Esophagus squamous epithelium (tissue), 5 donors: ENCODE data around the gene AXL. TPM values are rescaled to one million over a fixed set of nuclear protein-coding genes. Genes with fewer than 3 reads are reported as not detected.
"Not testable (repeated sequence)": the region's sequence is repeated elsewhere in the genome, so short reads cannot be mapped to it uniquely, and the experiment has no call there.

Source experiments
- DNase-seq: peaks from one replicate; lab custom pipeline; 2025; lab: John Stamatoyannopoulos, UW
- H3K27ac ChIP-seq, 4 donors: fragments of 200-600 bp; sonication (generic); one replicate each; pipeline ENCODE4 v1.5.1; 2016 to 2019; ENCODE audit warnings: mild to moderate bottlenecking in 1 of 4
- H3K27me3 ChIP-seq, 4 donors: fragments of 200-600 bp; sonication (generic); 1 replicate in 3 of 4; 2 replicates in 1 of 4; pipeline versions ENCODE4 v1.5.1 to v1.6.0; 2017 to 2021; ENCODE audit warnings: antibody characterized with exemption in 1 of 4
- H3K36me3 ChIP-seq, 3 donors: fragments of 200-600 bp; sonication (generic); one replicate each; pipeline ENCODE4 v1.5.1; 2016 to 2019
- H3K4me1 ChIP-seq, 3 donors: fragments of 200-600 bp; sonication (generic); one replicate each; pipeline ENCODE4 v1.5.1; 2017 to 2019
- H3K4me3 ChIP-seq, 4 donors: fragments of 200-600 bp; sonication (generic); 1 replicate in 3 of 4; 2 replicates in 1 of 4; pipeline ENCODE4 v1.5.1; 2016 to 2019; ENCODE audit warnings: mild to moderate bottlenecking in 2 of 4, moderate library complexity in 1 of 4
- H3K9me3 ChIP-seq, 3 donors: fragments of 200-600 bp; sonication (generic); one replicate each; pipeline ENCODE4 v1.5.1; 2016 to 2019
- CTCF ChIP-seq, 6 experiments: fragments of 450-650 bp in 4 of 6; fragments of 200-600 bp in 2 of 6; sonication (generic) in 2 of 6; IDR thresholded peaks; one replicate each; pipeline ENCODE4 v1.5.1; 2016 to 2019; ENCODE audit warnings: antibody characterized with exemption in 6 of 6, mild to moderate bottlenecking in 4 of 6, moderate library complexity in 4 of 6
- POLR2A ChIP-seq, 4 donors: fragments of 450-650 bp; IDR thresholded peaks; one replicate each; pipeline ENCODE4 v1.6.1; 2017; ENCODE audit warnings: antibody characterized with exemption in 4 of 4, mild to moderate bottlenecking in 4 of 4, moderate library complexity in 3 of 4
- WGBS, 2 donors: methylation state at CpG; one replicate each; pipeline ENCODE4 v1.1.5; 2018; 5-methylcytosine and 5-hydroxymethylcytosine counted together
- intact Hi-C: fragments of 100-400 bp; cut with DNase I; formaldehyde crosslinking; loops from one replicate; pipeline ENCODE4 v1.15.0; 2022
- total RNA-seq, 4 donors: library from RNA; depleted of rRNA; stranded (reverse); fragments of >200 nt; gene quantifications; one replicate each; pipeline ENCODE4 v1.1.0, GENCODE V29; 2016
- donor health status: DM: yes; HTN: yes; CAD: no.

The AXL gene
- total RNA-seq, 4 donors from 2014 or later, result 5.3 to 40.2 (median 17.3) TPM

GRCh38 chr19:41276231-41276630, 57.2 kb downstream of the AXL start:
- Histone ChIP-seq H3K4me3 (no peak overlapping the region), H3K4me1 (no peaks in the 10 kb centered on the region), H3K27ac (no peak overlapping the region), H3K9me3 (no peaks in the 10 kb centered on the region), H3K27me3 (no peaks in the 10 kb centered on the region), H3K36me3 (peaks cover 71 to 100% (median 99%) of the 10 kb centered on the region in 3 donors)
- WGBS, 2 donors, result 52 to 58% methylated on average over 3 of the region's 3 CpGs
- intact Hi-C loops, result no loop called here
- DNase-seq, result no peak
- TF ChIP-seq CTCF (IDR thresholded peaks at IDR 0.05) (no peak), POLR2A (IDR thresholded peaks at IDR 0.05) (no peak)

GRCh38 chr19:41278478-41278877, 59.5 kb downstream of the AXL start:
- no peaks in the 10 kb centered on the region for H3K27me3 ChIP-seq
- no peak for DNase-seq
- intact Hi-C loops, result no loop called here
- TF ChIP-seq POLR2A (IDR thresholded peaks at IDR 0.05) (no peak), CTCF (IDR thresholded peaks at IDR 0.05) (no peak)
- H3K36me3 ChIP-seq, result peaks cover 62 to 100% (median 93%) of the 10 kb centered on the region in 3 donors
- H3K27ac ChIP-seq, result no peak overlapping the region
- 96 to 97% methylated on average over 2 of the region's 2 CpGs for WGBS, 2 donors
- no peaks in the 10 kb centered on the region for H3K9me3 ChIP-seq
- no peak overlapping the region for H3K4me3 ChIP-seq
- no peaks in the 10 kb centered on the region for H3K4me1 ChIP-seq

GRCh38 chr19:41288673-41289530, 69.9 kb downstream of the AXL start:
- Histone ChIP-seq H3K4me3 (no peak overlapping the region), H3K4me1 (no peaks in the 10 kb centered on the region), H3K9me3 (no peaks in the 10 kb centered on the region), H3K36me3 (peaks cover 31 to 100% (median 72%) of the 10 kb centered on the region in 3 donors), H3K27ac (no peak overlapping the region), H3K27me3 (no peaks in the 10 kb centered on the region)
- intact Hi-C loops, result no loop called here
- TF ChIP-seq POLR2A (IDR thresholded peaks at IDR 0.05) (no peak), CTCF (IDR thresholded peaks at IDR 0.05) (no peak)
- WGBS, 2 donors, result 84 to 90% methylated on average over 3 of the region's 3 CpGs
- no peak for DNase-seq

GRCh38 chr19:41289814-41290213, 70.8 kb downstream of the AXL start:
- H3K4me1 ChIP-seq, DNase-seq, H3K27ac ChIP-seq, intact Hi-C loops, H3K27me3 ChIP-seq, H3K9me3 ChIP-seq, H3K4me3 ChIP-seq: not testable (repeated sequence)
- 88 to 91% methylated on average over 6 to 8 of the region's 8 CpGs for WGBS, 2 donors
- peaks cover 31 to 100% (median 76%) of the 10 kb centered on the region in 3 donors for H3K36me3 ChIP-seq

GRCh38 chr19:41294393-41294792, 75.4 kb downstream of the AXL start:
- Histone ChIP-seq H3K27ac (no peak overlapping the region), H3K4me3 (no peak overlapping the region), H3K36me3 (peaks cover 42 to 100% (median 49%) of the 10 kb centered on the region in 3 donors), H3K27me3 (no peaks in the 10 kb centered on the region), H3K4me1 (peaks cover 22 to 41% (median 38%) of the 10 kb centered on the region in 3 donors), H3K9me3 (no peaks in the 10 kb centered on the region)
- intact Hi-C loops, result no loop called here
- no peak for TF ChIP-seq CTCF (IDR thresholded peaks at IDR 0.05)
- TF ChIP-seq POLR2A (IDR thresholded peaks at IDR 0.05), result no peak
- DNase-seq, result no peak
- 76 to 98% methylated on average over 3 to 9 of the region's 10 CpGs for WGBS, 2 donors
